ENCODE results near the gene CCDC88A.
"Not testable (repeated sequence)": the region's sequence is repeated elsewhere in the genome, so short reads cannot be mapped to it uniquely, and the experiment has no call there.

CCDC88A gene

GRCh38 chr2:55420871-55421270, 1.2 kb upstream of the CCDC88A start:
- peak in 2 of 3 experiments; percentile 29 to 74 for DNase-seq

- DNase-seq = no peak
Observed at GRCh38 chr2:55420439-55420725, 726 bp upstream of the CCDC88A start.

- DNase-seq = peak in 2 of 3 experiments; percentile 75 to 90
Observed at GRCh38 chr2:55419233-55419678, 400 bp downstream of the CCDC88A start.

GRCh38 chr2:55418512-55419232, 984 bp downstream of the CCDC88A start:
- peak in 2 of 3 experiments; percentile 62 to 78 for DNase-seq

- peak in 1 of 3 experiments; percentile 54 for DNase-seq
Observed at GRCh38 chr2:55418072-55418471, 1.6 kb downstream of the CCDC88A start.

GRCh38 chr2:55416786-55417568, 2.7 kb downstream of the CCDC88A start:
- DNase-seq = no peak

GRCh38 chr2:55415300-55415699, 4.4 kb downstream of the CCDC88A start:
- no peak for DNase-seq

- no peak for DNase-seq
Observed at GRCh38 chr2:55408918-55409868, 10.5 kb downstream of the CCDC88A start.

GRCh38 chr2:55408098-55408882, 11.4 kb downstream of the CCDC88A start:
- no peak for DNase-seq

GRCh38 chr2:55405116-55405515, 14.5 kb downstream of the CCDC88A start:
- DNase-seq = no peak

GRCh38 chr2:55403256-55403998, 16.2 kb downstream of the CCDC88A start:
- no peak for DNase-seq

- no peak for DNase-seq
Observed at GRCh38 chr2:55401124-55401523, 18.5 kb downstream of the CCDC88A start.

- no peak for DNase-seq
Observed at GRCh38 chr2:55400332-55400731, 19.3 kb downstream of the CCDC88A start.

GRCh38 chr2:55399815-55400214, 19.8 kb downstream of the CCDC88A start:
- DNase-seq = no peak

GRCh38 chr2:55395724-55396605, 23.7 kb downstream of the CCDC88A start:
- DNase-seq = no peak

GRCh38 chr2:55391615-55392242, 27.9 kb downstream of the CCDC88A start:
- DNase-seq = no peak

- no peak for DNase-seq
Observed at GRCh38 chr2:55391155-55391554, 28.5 kb downstream of the CCDC88A start.

GRCh38 chr2:55385516-55385915, 34.1 kb downstream of the CCDC88A start:
- not testable (repeated sequence) for DNase-seq

GRCh38 chr2:55384786-55385185, 34.9 kb downstream of the CCDC88A start:
- no peak for DNase-seq

GRCh38 chr2:55371376-55371775, 48.3 kb downstream of the CCDC88A start:
- no peak for DNase-seq

All from NCI-H1417 (cell line).